Measurements from ENCODE around the gene OXER1.

Gene OXER1

GRCh38 chr2:42756966-42757513, 6.9 kb downstream of the OXER1 start:
- H3K4me3 ChIP-seq (ENCODE audit: low read depth, low read length), result no peak overlapping the region
- no peaks in the 10 kb centered on the region for H3K9me3 ChIP-seq (ENCODE audit: control insufficient read depth, insufficient read depth, low read depth, low read length)
- POLR2A ChIA-PET, result no interaction called here
- TF ChIP-seq INSM2 (tag by site-specific recombination; IDR thresholded peaks at IDR 0.05) (no peak), GLIS1 (tag by site-specific recombination; IDR thresholded peaks at IDR 0.05) (peak; percentile 20; the same call in 1 of the 2 replicates), BCL6B (tag by site-specific recombination; IDR thresholded peaks at IDR 0.05) (no peak), PRDM1 (tag by site-specific recombination; IDR thresholded peaks at IDR 0.05) (no peak), ZIC2 (tag by site-specific recombination; IDR thresholded peaks at IDR 0.05) (peak; percentile 95)
- no peak overlapping the region for H3K27ac ChIP-seq (ENCODE audit: extremely low read depth, low read depth, low read length)
- no peaks in the 10 kb centered on the region for H3K4me1 ChIP-seq (ENCODE audit: control insufficient read depth, insufficient read depth, low read length)
- CTCF ChIA-PET, result interaction anchor here (0.7 kb wide), 1 partner anchor 15 kb away, joined by 3 read pairs; no protein-coding TSS in a partner anchor
- peaks cover 0 to 19% of the 10 kb centered on the region in 2 experiments; a peak in 1 of 3 replicates for H3K36me3 ChIP-seq (ENCODE audit: control insufficient read depth in 2 of 2, insufficient read depth in 1 of 2, low read length in 2 of 2)

GRCh38 chr2:42756150-42756775, 7.7 kb downstream of the OXER1 start:
- peak; percentile 56 for TF ChIP-seq ZIC2 (tag by site-specific recombination; IDR thresholded peaks at IDR 0.05)
- no peak for TF ChIP-seq MYNN (tag by site-specific recombination; IDR thresholded peaks at IDR 0.05; ENCODE audit: borderline replicate concordance)
- no peak for TF ChIP-seq ZNF654 (tag by site-specific recombination; IDR thresholded peaks at IDR 0.05; ENCODE audit: low read depth)
- no peak for TF ChIP-seq ZNF324 (tag by site-specific recombination; IDR thresholded peaks at IDR 0.05)
- TF ChIP-seq ZNF175 (tag by site-specific recombination; IDR thresholded peaks at IDR 0.05), result no peak
- POLR2A ChIA-PET, result no interaction called here
- CTCF ChIA-PET, result no interaction called here
- peaks cover 0 to 19% of the 10 kb centered on the region in 2 experiments; a peak in 1 of 3 replicates for H3K36me3 ChIP-seq (ENCODE audit: control insufficient read depth in 2 of 2, insufficient read depth in 1 of 2, low read length in 2 of 2)
- no peaks in the 10 kb centered on the region for H3K9me3 ChIP-seq (ENCODE audit: control insufficient read depth, insufficient read depth, low read depth, low read length)
- no peak overlapping the region for H3K27ac ChIP-seq (ENCODE audit: extremely low read depth, low read depth, low read length)
- H3K4me3 ChIP-seq (ENCODE audit: low read depth, low read length), result no peak overlapping the region
- no peaks in the 10 kb centered on the region for H3K4me1 ChIP-seq (ENCODE audit: control insufficient read depth, insufficient read depth, low read length)

GRCh38 chr2:42755191-42755880, 8.6 kb downstream of the OXER1 start:
- H3K9me3 ChIP-seq (ENCODE audit: control insufficient read depth, insufficient read depth, low read depth, low read length), result no peaks in the 10 kb centered on the region
- ChIA-PET POLR2A (no interaction called here), CTCF (no interaction called here)

More at GRCh38 chr2:42755191-42755880, 8.6 kb downstream of the OXER1 start:
- Histone ChIP-seq H3K4me1 (ENCODE audit: control insufficient read depth, insufficient read depth, low read length) (no peaks in the 10 kb centered on the region), H3K36me3 (ENCODE audit: control insufficient read depth in 2 of 2, insufficient read depth in 1 of 2, low read length in 2 of 2) (peaks cover 0 to 19% of the 10 kb centered on the region in 2 experiments; a peak in 1 of 3 replicates), H3K4me3 (ENCODE audit: low read depth, low read length) (no peak overlapping the region), H3K27ac (ENCODE audit: extremely low read depth, low read depth, low read length) (no peak overlapping the region)
- TF ChIP-seq ZNF341 (tag by site-specific recombination; IDR thresholded peaks at IDR 0.05; ENCODE audit: low read depth) (no peak), ZNF148 (tag by site-specific recombination; IDR thresholded peaks at IDR 0.05; ENCODE audit: borderline replicate concordance) (no peak), ZNF488 (tag by site-specific recombination; IDR thresholded peaks at IDR 0.05) (no peak)

Data from HEK293 (cell line).